NCI-H187 treated with DMSO at 0.1 percent for 48 hours (cell line): ENCODE measurements around the gene MRPS11.
"Not testable (repeated sequence)": the region's sequence is repeated elsewhere in the genome, so short reads cannot be mapped to it uniquely, and the experiment has no call there.

Experiments used
- DNase-seq: peaks from one replicate; lab custom pipeline; 2025; lab: John Stamatoyannopoulos, UW

MRPS11 gene

DNA sequence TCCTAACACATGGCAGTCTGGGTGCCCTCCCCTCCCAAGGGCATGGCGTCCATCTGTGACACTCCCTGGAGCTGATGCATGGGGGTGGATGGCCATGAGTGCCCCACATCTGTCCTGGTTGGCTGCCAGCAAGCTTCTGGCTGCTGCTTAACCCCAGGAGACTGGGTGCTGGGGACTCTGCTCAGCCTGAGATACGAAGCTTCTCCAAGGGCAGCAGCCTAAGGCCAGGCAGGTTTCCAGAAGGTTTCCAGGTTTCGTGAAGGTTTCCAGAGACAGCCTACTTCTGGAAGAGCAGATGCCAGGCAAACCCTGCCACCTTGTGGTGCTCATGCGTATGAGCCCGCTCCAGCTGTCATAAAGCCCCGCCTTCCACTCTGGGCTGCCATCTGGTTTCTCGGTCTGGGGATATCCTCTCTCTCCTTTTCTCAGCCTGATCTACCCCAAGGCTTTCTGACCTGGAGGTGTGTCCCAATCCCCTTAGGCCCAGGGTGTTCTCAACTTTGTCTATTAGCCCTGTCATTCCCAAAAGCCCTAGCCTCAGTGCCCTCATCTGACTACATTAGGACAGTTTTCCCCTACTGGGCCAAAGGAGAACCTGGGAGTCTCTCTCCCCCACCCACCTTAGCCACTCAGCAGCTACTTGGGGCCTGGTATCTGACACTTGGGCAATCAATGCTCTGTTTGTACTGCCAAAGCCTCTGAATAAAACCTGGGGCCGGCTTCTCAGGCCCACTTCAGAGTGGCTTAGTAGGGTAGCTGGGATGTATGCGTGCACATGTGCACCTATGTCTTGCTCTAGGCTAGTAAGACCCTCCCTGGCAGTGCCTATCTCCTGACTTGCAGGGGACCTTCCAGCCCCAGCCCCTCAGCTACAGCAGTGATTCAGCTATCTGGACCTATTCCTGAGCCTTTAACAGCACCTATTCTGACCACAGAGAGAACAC, 12.4 kb upstream of the MRPS11 start:
- peak; percentile 16 for DNase-seq

DNA sequence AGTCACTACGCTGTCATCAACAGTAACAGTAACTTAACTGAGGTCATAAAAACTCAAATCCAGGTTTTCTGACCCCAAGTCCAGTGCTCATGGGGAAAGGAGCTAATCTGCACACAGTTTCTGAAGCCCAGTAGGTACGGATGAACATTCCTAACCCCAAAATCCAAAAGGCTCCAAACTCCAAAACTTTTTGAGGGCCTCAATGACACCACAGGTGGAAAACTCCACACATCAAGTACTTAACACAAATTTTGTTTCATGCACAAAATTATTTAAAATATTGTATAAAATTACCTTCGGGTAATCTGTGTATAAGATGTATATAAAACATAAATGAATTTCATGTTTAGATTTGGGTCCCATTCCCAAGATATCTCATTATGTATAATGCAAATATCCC, 10.8 kb upstream of the MRPS11 start:
- DNase-seq = no peak

DNA sequence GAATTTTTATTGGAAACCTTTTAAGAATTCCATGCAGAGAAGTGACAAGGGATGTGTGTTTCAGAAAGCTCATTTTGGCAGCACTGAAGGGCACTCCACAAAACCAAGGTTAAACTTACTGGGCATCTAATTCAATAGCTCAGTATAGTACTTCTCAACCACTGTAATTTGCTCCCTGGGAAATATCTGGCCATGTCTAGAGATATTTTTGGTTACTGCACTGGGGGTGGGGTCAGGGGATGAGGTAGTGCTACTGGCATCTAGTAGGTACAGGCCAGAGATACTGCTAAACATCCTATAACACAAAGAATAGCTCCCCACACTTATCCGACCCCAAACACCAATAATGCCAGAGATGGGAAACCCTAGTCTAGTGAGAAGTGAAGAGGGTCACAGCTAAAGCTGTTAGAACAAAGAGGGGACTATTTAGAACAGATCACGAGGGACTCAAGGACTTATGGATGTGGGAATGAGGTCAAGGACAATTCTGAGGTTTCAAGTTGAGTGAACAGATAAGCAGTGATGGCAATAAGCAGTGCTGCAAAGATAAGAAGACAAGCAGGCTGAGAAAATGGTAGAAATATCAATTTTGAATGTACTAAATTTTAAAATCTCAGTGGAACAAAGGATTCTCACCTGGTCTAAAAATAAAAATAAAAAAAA, 3.5 kb upstream of the MRPS11 start:
- DNase-seq = no peak

DNA sequence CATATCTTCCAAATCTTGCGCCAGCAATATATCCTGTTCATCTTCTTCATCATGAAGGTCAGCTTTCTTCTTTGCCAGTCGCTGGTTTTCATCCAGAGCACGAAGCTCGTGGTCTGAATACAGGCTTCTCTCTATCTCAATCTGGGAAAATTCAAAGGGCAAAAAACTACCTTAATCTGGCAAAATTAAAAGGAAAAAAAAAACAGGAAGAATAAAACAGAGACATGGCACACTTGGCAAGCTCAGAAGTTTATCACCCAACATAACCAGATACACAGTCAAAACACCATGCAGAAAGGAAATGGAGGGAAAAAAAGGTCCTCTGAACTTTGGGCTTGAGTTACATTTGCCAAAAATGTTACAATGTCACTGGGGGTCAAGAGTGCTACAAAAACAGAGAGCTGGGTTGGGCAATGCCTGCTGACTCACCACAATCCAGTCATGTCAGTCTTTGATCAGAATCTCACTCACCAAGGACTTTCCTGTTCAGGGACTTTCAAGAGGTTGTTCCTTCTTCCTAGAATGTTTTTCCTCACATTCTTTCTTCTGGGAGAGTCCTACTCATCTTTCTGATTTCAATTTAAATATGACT, 1.8 kb upstream of the MRPS11 start:
- no peak for DNase-seq

DNA sequence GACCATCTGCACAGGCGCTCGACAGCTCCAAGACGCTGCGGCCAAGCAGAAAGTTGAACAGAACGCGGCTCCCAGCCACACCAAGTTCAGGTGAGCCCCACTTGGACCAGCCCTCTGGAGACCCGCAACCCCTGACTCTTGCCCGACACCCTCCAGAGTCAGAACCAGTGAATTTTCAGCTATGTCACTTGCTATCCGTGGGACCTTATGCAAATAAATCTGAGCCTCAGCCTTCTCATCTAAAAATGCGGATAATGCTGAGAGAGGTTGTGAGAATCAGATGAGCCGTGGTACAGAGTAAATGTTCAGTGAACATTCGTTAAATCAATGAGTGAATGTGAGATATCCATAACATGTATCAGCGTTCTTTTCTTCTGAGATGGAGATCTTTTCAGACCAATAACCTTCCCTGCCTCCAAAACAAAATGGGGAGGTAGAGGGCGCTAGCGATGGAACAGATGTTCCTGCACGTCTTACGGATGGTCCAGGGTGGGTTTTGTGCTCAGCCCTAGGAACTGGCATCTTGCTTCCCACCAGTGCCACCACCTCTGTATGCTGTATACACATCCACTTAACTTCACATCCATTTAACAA, 524 bp downstream of the MRPS11 start:
- no peak for DNase-seq

DNA sequence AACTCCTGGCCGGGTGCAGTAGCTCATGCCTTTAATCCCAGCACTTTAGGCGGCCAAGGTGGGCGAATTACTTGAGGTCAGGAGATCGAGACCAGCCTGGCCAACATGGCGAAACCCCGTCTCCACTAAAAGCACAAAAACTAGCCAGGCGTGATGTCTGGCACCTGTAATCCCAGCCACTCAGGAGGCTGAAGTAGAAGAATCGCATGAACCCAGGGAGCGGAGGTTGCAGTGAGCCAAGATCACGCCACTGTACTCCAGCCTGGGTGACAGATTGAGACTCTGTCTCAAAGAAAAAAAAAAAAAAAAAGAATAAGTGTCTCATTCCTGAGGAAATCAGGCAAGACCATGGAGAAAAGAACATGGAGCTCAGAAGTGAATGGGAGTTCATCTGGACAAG, 1.2 kb downstream of the MRPS11 start:
- DNase-seq = not testable (repeated sequence)

DNA sequence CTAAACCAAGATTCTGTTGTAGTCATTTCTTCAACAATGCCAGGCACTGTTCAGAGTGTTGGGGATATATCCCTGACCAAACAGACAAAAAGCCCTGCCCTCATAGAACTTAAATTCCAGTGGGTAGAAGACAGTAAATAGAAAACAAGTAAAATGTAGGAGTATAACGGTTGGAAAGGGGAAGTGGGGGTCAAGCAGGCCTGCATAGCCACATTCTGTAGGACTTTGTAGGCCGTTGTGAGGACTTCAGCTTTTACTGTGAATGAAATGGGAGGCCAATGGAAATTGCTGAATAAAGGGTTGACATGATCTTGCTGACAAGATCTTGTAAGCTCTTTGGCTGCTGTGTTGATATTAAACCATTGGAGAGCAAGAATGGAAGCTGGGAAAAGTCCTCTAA, 1.8 kb downstream of the MRPS11 start:
- no peak for DNase-seq

DNA sequence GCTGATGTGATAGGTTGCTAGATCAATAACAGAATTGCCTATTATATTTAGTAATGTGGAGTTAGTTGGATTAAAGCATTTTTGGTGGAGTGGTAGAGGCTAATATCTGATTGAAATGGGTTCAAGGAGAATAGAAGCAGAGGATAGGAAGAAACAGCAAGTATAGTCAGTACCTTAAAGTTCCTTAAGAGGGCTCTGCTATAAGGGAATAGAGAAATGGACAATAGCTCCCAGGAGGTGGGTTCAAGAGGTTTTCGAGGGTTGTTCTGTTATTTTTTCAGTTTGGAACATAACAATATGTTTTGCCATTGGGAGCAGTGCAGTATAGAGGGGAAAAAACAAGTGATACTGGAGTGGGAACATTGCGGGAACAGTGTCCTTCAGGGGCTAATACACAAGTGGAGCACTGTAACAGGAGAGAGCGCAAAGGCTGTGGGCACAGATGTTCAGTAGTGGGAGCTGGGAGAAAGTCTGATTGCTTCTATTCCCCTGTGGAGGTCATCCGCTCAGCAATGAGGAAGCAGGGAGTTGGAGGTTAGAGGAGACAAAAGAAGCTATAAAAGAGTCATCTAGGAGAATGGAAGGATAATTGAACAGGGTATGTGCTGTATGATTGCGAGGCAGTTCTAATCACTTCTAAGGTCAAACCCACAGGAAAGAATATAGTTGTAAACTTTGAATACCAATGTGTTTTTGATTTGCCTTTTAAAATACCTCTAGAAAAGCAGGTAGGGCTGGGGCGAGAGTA, 3.3 kb downstream of the MRPS11 start:
- no peak for DNase-seq

DNA sequence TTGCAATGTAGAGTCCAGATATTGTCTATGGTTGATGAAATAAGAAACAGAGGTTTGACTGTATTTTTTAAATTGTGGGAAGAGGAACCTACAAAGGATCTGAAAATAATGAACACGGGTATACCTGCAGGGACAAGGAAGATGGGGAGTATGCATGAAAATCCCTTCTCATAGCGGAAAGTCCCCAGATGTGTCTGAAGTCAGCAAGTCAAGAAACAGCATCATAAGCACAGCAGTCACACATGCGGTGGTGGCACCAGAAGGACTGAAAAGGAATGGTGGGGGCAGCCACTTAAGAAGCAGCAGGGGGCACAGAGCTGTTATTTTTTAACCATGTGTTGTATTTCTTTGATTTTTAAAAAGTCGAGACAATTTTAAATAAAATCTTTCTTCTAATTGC, 4.7 kb downstream of the MRPS11 start:
- no peak for DNase-seq

DNA sequence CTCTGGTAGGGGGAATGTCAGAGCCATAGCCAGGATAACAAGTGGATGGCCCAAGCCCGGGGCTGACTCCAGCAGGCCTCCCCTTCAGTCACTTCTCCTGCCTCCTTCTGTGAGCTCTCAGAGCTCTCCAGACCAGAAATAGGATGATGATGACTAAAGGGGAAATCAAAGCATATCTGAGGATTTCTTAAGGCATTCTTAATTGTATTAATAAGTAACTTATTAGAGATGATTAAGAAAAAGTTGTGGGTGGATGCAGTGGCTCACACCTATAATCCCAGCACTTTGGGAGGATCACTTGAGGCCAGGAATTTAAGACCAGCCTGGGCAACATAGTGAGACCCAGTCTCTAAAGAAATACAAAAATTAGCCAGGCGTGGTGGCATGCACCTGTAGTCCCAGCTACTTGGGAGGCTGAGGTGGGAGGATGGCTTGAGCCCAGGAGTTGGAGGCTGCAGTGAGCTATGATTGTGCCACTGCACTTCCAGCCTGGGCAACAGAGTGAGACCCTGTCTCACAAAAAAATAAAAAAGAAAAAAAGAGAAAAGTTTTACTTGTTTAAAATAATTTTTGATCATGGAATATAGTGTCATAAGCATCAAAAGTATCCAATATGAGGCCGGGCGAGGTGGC, 6.3 kb downstream of the MRPS11 start:
- not testable (repeated sequence) for DNase-seq

DNA sequence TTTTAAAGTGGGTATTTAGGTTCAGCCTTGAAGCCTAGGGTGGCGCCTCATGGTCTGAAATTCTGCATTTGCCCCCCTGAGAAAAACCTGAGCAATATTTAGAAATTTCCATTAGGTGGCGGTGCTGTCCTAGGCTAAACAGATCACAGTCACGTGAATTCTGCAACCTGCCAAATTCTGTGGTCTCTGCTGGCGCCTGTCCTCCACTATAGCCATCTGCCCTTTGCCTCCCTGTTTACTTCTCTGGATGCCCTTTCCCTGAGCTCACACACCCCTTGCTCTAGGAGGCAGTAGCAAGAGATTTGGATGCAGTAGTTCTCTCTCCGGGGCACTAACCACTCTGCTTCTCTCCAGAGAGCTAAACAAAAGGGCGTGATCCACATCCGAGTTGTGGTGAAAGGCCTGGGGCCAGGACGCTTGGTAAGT, 9.1 kb downstream of the MRPS11 start:
- no peak for DNase-seq

DNA sequence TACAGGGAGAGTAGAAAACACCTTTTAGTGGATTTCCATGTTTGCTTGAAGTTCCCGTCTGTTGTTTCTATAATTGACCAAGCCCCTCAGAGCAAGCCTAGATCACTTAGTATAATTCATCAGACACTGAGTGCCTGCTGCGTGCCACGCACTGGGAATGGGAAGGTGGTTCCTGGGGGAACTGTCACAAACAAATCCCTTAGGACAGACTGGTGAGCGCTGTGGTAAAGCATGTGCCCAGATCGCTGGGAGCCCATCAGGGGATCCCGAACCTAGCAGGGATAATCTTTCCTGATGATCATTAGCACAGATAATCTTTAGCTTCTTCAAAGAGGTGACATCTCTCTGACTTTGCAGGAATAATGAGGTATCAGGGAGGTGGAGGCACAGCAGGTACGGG, 9.6 kb downstream of the MRPS11 start:
- DNase-seq = no peak

DNA sequence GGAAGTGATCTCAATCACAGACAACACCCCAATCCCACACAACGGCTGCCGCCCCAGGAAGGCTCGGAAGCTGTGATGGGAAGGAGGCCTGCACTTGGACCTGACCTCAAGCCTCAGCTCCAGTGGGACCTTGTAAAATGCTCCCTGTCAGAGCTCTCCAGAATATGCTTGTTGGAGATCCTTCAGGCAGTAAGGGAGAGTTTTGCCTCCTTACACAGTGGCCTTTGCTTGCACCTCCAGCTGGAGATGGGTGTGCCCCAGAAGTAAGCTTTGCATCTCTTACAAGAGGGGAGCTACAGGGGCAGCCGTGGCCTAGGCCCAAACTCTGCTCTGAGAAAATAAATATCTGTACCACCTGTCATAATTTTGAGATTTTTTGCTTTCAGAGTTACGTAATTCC, 10.4 kb downstream of the MRPS11 start:
- DNase-seq = no peak

DNA sequence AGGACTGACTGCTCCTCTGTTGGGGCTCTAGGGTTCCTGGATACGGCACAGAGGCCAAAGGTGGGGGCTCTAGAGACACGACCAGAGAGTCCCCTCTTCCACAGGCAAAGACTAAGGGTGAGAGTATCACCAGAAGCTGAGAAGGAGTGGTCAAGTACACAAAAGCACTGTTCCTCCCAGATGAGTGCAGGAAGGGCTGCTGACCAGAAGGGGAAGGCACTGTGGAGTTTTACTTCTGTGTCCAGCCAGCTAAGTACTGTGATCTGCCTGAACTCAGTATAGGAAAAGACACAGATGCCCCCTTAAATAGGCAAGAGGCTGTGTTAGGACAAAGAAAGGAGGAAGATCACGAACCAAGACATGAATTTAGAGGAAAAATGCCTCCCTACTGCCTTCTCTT, 11.7 kb downstream of the MRPS11 start:
- DNase-seq = no peak

DNA sequence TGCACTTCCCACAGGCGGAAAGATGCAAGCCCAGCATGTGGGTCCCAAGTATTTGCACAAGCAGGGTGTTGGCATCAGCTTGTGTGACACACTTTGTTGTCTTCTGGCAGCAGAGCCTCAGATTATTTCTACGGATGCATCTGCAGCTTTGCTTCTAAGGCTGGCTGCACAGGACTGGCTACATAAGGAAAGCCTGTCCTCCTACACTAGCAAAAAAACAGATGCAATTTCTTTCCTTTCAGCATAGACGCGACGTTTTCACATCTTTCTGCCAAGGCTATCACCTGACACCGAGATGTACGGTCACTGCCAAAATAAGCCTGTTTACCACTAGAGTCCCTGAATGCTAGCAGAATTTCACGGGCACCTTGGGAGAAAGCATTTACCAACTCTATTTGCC, 13.5 kb downstream of the MRPS11 start:
- DNase-seq = no peak

DNA sequence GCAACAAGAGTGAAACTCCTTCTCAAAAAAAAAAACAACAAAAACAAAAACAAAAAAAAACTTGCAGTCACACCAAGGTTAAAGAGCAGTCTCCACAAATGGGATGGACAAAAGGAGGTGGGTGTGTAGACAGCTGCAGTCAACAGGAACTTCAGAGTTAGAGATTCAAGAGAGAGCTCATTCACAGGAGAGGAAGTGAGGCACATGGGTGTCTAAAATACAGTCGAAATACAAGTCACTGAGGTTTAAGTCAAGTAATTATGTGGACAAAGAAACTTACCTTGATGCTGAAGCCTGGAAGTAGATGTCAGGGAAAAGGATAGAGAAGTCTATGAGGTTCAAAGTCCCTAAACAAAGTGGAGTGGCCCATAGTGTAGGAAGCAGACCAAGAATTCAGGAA, 14.8 kb downstream of the MRPS11 start:
- DNase-seq = no peak

DNA sequence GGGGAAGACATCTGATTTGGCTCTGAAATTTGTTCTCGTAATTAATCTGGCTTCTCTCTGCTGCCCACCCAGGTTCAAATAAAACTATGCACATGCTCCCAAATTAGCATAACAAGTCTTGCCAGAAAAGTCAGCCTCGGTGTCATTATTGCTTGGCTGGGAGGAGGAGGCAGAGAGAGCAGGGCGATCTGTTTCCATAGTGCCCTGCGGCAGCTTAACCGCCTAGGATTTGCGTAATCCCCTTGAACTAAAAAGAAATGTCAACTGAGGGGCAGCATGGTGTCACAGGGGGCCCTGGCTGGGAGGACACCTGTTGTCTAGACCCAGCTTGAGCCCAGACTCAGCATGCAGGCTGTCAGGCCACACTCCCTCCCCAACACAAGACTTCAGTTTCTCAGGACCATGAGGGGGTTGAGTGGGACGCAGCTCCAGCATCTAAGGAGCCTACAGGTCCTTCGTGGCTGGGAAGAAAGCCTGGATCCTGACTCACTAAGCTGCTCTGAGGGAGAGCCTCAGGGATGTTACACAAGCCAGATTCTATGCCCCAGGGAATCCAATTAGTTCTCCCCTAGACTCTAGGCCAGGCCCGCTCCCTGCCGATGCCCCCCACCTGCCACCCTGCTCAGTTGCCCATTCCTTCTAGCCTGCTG, 17.3 kb downstream of the MRPS11 start:
- no peak for DNase-seq

DNA sequence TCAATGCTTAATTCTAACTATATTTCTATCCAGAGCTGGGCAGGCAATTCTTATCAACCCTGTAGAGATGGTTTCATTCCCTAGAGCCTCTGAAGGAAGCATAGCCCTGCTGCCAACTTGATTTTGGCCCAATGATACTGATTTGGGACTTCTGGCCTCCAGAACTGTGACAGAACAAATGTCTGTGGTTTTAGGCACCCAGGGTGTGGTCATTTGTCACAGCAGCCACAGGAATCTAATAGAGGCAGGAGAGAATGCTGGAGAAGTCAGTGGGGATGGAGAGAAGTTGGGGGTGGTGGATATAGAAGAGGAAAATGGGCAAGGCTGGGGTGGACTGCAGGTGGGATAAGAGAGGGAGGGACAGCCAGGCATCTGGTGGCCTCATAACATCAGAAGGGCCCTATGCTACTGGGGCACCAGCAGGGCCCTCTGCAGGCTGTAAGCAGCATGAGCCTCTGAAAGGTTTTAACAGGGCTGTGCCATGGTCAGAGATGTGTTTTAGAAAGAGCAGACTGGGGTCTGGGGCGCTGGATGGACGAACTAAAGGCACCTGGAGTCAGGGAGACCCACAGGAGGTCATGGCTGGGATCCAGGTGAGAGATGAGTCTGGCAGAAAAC, 19.8 kb downstream of the MRPS11 start:
- DNase-seq = no peak

DNA sequence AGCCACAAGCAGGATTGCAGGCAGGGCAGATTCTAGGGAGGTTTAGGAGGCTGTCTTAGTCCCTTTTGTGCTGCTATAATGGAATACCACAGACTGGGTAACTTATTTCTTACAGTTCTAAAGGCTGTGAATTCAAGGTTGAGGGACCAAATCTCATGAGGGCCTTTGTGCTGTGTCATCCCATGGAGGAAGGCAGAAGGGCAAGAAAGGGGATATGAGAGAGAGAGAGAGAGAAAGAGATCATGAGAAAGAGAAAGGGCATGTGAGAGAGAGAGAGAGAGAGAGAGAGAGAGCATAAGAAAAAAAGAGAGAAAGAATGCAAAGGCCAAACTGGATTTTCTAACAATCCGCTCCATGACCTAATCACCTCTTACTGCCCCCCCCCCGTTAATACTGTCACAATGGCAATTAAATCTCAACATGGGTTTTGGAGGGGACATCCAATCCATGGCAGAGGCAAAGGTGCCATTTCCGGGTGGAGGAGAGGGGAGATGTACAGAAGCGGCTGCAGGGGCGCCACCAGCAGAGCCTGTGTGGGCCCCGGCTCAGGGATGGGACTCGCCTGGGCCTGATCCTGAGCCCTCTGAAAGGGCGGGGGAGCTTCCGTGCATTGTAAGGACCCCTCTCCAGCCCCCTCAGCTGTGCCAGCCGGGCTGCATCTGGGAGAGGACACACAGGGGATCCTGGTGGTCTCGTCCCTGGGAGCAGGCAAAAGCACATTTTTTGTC, 20.5 kb downstream of the MRPS11 start:
- DNase-seq = no peak

DNA sequence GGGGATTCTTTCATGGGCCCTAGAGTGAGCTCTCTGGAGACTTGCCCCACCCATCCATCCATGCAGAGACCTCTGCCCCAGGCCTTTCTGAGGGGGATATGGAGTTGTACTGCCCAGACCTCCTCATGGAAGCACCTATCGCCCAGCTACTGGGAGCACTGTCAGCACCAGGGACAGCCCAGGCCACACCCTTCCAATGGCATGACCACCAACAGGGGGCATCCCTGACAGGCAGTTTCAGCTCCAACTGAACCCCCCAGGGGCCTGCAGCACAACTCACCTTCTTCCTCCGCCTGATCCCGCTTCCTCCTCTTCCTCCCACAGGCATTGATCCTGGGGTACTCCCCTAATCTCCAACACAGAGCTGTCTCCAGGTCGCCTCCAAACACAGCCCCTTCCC, 21.8 kb downstream of the MRPS11 start:
- DNase-seq = no peak
